Subcutaneous adipose tissue (tissue), 4 donors: Measurements from ENCODE around the gene TOR1AIP1. TPM values are rescaled to one million over a fixed set of nuclear protein-coding genes. Genes with fewer than 3 reads are reported as not detected.

Source experiments
- CTCF ChIP-seq: fragments of 450-650 bp; IDR thresholded peaks from one replicate; pipeline ENCODE4 v1.5.1; 2016; ENCODE audit warnings: low read depth, mild to moderate bottlenecking, control low read depth, antibody characterized with exemption, moderate library complexity
- total RNA-seq, 4 donors: library from RNA; depleted of rRNA; stranded (reverse); fragments of >200 nt; gene quantifications; one replicate each; pipeline ENCODE4 v1.1.0, GENCODE V29; 2016

TOR1AIP1 gene
- total RNA-seq, 4 donors from 2014 or later = 68.5 to 97.1 (median 77.9) TPM

GRCh38 chr1:179941454-179941853 lies 59.4 kb downstream of the TOR1AIP1 start:
- TF ChIP-seq CTCF = no peak

GRCh38 chr1:179950651-179951050 lies 68.6 kb downstream of the TOR1AIP1 start:
- TF ChIP-seq CTCF = no peak

- TF ChIP-seq CTCF = no peak
These were observed 69.5 kb downstream of the TOR1AIP1 start for GRCh38 chr1:179951383-179952144.

- no peak for TF ChIP-seq CTCF
These were observed 70.1 kb downstream of the TOR1AIP1 start for GRCh38 chr1:179952186-179952585.

GRCh38 chr1:179953974-179954492 lies 71.9 kb downstream of the TOR1AIP1 start:
- no peak for TF ChIP-seq CTCF

GRCh38 chr1:179954493-179955286 lies 72.6 kb downstream of the TOR1AIP1 start, which contains the start of gene CEP350:
Gene CEP350, plus strand, starts transcription at chr1:179954810. Its CDS starts 31,372 bp downstream, at chr1:179986182.
- TF ChIP-seq CTCF = no peak

- TF ChIP-seq CTCF = no peak
These were observed 73.2 kb downstream of the TOR1AIP1 start for GRCh38 chr1:179955287-179955680.
